Activated CD4-positive, alpha-beta T cell treated with anti-CD3 and anti-CD28 coated beads, Interleukin-2, amount 10 ng/mL, durations not matched to agents 7 days and 5 days (primary cell): ENCODE measurements around the gene ATP8B3. TPM values are rescaled to one million over a fixed set of nuclear protein-coding genes. Genes with fewer than 3 reads are reported as not detected.

ENCODE experiments used
- CTCF ChIA-PET: fragments of 350-600 bp; sonication (Branson Sonifier 250); formaldehyde crosslinking; loops from one replicate; lab custom pipeline; 2021; ENCODE audit warnings: antibody characterized with exemption; lab: Charles Lee
- POLR2A ChIA-PET: fragments of 350-600 bp; sonication (Branson Sonifier 250); formaldehyde crosslinking; loops from one replicate; lab custom pipeline; 2021; ENCODE audit warnings: antibody characterized with exemption; lab: Charles Lee
- DNase-seq: peaks from one replicate; pipeline ENCODE4 v3.0.0-alpha.2; 2020
- H3K27ac Mint-ChIP-seq: one replicate; pipeline ENCODE4 v1.8.0; 2021; ENCODE audit warnings: mild to moderate bottlenecking, moderate library complexity, mixed read lengths
- H3K27me3 Mint-ChIP-seq: one replicate; pipeline ENCODE4 v1.8.0; 2021; ENCODE audit warnings: mixed read lengths
- H3K36me3 Mint-ChIP-seq: one replicate; pipeline ENCODE4 v1.8.0; 2021; ENCODE audit warnings: low read depth, mixed read lengths
- H3K4me1 Mint-ChIP-seq: one replicate; pipeline ENCODE4 v1.8.0; 2021; ENCODE audit warnings: mixed read lengths
- H3K4me3 Mint-ChIP-seq: one replicate; pipeline ENCODE4 v1.8.0; 2021; ENCODE audit warnings: mild to moderate bottlenecking, moderate library complexity, mixed read lengths
- H3K9me3 Mint-ChIP-seq: one replicate; pipeline ENCODE4 v1.8.0; 2021; ENCODE audit warnings: mixed read lengths
- microRNA-seq: library from miRNA; unstranded; fragments of <30 nt; microRNA quantifications from one replicate; pipeline ENCODE4 v1.2.0, GENCODE V29; 2021; ENCODE audit warnings: borderline microRNAs expressed, borderline replicate concordance
- total RNA-seq, 2 experiments: library from RNA; stranded (reverse); gene quantifications; one replicate each; pipeline ENCODE4 v1.2.3, GENCODE V29; 2021

Gene ATP8B3
- total RNA-seq, 2 experiments from 2014 or later = 22.2 to 28.8 TPM

- no peak overlapping the region for H3K27ac Mint-ChIP-seq
- no peak overlapping the region for H3K4me3 Mint-ChIP-seq
- H3K9me3 Mint-ChIP-seq = no peaks in the 10 kb centered on the region
- ChIA-PET CTCF (no interaction called here), POLR2A (no interaction called here)
- no peaks in the 10 kb centered on the region for H3K4me1 Mint-ChIP-seq
- H3K27me3 Mint-ChIP-seq = peaks cover 23% of the 10 kb centered on the region
- DNase-seq = no peak
- H3K36me3 Mint-ChIP-seq = no peaks in the 10 kb centered on the region
Measured at GRCh38 chr19:1734321-1734966, 77.6 kb downstream of the ATP8B3 start.

Small RNAs within 50 kb of the gene (microRNA-seq; reads per million reads assigned to microRNA genes)
- gene MIR1909 = 1.1 reads per million

Other genes with a start within 250 kb of the ATP8B3 start
- gene MEX3D, start 244.0 kb downstream of the ATP8B3 start, total RNA-seq = 10 to 100 TPM in 1 of 2 experiments, 1 to 10 TPM in 1; 10.0 to 12.1 TPM
- gene MBD3, start 219.4 kb downstream of the ATP8B3 start, total RNA-seq = 10 to 100 TPM; 76.2 to 93.3 TPM
- gene UQCR11, start 206.8 kb downstream of the ATP8B3 start, total RNA-seq = 100 to 1,000 TPM; 144 to 184 TPM
- 10 to 100 TPM; 84.5 to 85.9 TPM for gene TCF3, start 159.7 kb downstream of the ATP8B3 start, total RNA-seq
- not detected for gene ONECUT3, start 58.8 kb downstream of the ATP8B3 start, total RNA-seq
- gene REXO1, start 36.2 kb upstream of the ATP8B3 start, total RNA-seq = 10 to 100 TPM; 44.2 to 54.7 TPM
- 10 to 100 TPM; 24.0 to 25.5 TPM for gene KLF16, start 51.3 kb upstream of the ATP8B3 start, total RNA-seq
- gene ABHD17A, start 73.2 kb upstream of the ATP8B3 start, total RNA-seq = 100 to 1,000 TPM; 180 TPM
- 10 to 100 TPM; 10.6 to 13.3 TPM for gene ADAT3, start 93.1 kb upstream of the ATP8B3 start, total RNA-seq
- gene SCAMP4, start 93.1 kb upstream of the ATP8B3 start, total RNA-seq = 10 to 100 TPM; 27.5 to 37.9 TPM
- 100 to 1,000 TPM; 112 to 119 TPM for gene CSNK1G2, start 128.9 kb upstream of the ATP8B3 start, total RNA-seq
- 10 to 100 TPM; 61.3 to 66.3 TPM for gene BTBD2, start 203.4 kb upstream of the ATP8B3 start, total RNA-seq
- gene MKNK2, start 239.0 kb upstream of the ATP8B3 start, total RNA-seq = 100 to 1,000 TPM; 198 to 228 TPM